GM23338 (cell line): ENCODE measurements around the gene TAP1. TPM values are rescaled to one million over a fixed set of nuclear protein-coding genes. Genes with fewer than 3 reads are reported as not detected.

Source experiments
- EZH2 ChIP-seq: fragments of 200-600 bp; sonication (generic); IDR thresholded peaks from one replicate; pipeline ENCODE4 v1.8.0; 2017; ENCODE audit warnings: antibody characterized with exemption, mild to moderate bottlenecking, low read depth; ENCODE audit not compliant: unreplicated experiment
- JUNB ChIP-seq: IDR thresholded peaks from one replicate; pipeline ENCODE4 v1.6.1; 2016; ENCODE audit warnings: antibody characterized with exemption; ENCODE audit not compliant: unreplicated experiment
- NANOG ChIP-seq: IDR thresholded peaks from 2 replicates; pipeline ENCODE4 v1.6.1; 2016; ENCODE audit warnings: antibody characterized with exemption, borderline replicate concordance
- POLR2AphosphoS5 ChIP-seq: IDR thresholded peaks from 2 replicates; pipeline ENCODE4 v1.6.1; 2016; ENCODE audit warnings: antibody characterized with exemption, low read depth
- ZNF114 ChIP-seq: fragments of 250-450 bp; sonication (Bioruptor Pico); IDR thresholded peaks from 2 replicates; pipeline ENCODE4 v1.5.0; 2020; ENCODE audit warnings: mild to moderate bottlenecking, moderate library complexity
- polyA plus RNA-seq: library from polyadenylated mRNA; unstranded; fragments of >200 nt; fragmentation: Nextera tagmentation; extraction: Ambion mirVana; gene quantifications from 2 replicates; pipeline ENCODE4 v1.2.1, GENCODE V29; 2016
- total RNA-seq: library from RNA; depleted of rRNA; stranded (reverse); fragments of >200 nt; shearing (Covaris generic); gene quantifications from 2 replicates; pipeline ENCODE4 v1.2.3, GENCODE V29; 2014
- TF ChIP-seq, protein P1 (sequence below): fragments of 250-450 bp; sonication (Bioruptor Pico); IDR thresholded peaks from 2 replicates; pipeline ENCODE4 v1.5.0; 2020; ENCODE audit warnings: mild to moderate bottlenecking, moderate library complexity
- TF ChIP-seq, protein P2 (sequence below): IDR thresholded peaks from one replicate; pipeline ENCODE4 v1.6.1; 2018; ENCODE audit warnings: antibody characterized with exemption; ENCODE audit not compliant: unreplicated experiment

TAP1 gene
- total and polyA plus RNA-seq, 2 experiments from 2014 or later: 13.8 to 22.0 TPM

DNA sequence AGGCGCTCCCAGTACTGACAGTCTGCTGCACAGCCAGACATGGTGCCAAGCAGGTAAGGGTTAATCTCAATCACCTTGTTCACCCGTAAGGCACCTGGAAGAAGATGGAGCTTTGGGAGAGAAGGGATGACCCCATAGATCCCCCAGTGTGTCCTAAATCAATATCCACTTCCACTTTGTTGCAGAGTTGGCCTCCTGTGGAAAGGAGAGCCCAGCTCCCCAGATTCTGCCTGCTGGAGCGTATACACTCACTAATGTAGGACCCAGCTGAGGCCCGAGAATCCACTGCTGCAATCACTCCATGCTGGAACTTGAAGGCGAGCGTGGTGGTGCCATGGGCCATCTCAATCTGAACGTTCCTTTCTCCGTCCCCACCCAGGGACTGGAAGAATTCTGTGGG lies 10.8 kb downstream of the TAP1 start (continued):
- TF ChIP-seq, protein P1, sequence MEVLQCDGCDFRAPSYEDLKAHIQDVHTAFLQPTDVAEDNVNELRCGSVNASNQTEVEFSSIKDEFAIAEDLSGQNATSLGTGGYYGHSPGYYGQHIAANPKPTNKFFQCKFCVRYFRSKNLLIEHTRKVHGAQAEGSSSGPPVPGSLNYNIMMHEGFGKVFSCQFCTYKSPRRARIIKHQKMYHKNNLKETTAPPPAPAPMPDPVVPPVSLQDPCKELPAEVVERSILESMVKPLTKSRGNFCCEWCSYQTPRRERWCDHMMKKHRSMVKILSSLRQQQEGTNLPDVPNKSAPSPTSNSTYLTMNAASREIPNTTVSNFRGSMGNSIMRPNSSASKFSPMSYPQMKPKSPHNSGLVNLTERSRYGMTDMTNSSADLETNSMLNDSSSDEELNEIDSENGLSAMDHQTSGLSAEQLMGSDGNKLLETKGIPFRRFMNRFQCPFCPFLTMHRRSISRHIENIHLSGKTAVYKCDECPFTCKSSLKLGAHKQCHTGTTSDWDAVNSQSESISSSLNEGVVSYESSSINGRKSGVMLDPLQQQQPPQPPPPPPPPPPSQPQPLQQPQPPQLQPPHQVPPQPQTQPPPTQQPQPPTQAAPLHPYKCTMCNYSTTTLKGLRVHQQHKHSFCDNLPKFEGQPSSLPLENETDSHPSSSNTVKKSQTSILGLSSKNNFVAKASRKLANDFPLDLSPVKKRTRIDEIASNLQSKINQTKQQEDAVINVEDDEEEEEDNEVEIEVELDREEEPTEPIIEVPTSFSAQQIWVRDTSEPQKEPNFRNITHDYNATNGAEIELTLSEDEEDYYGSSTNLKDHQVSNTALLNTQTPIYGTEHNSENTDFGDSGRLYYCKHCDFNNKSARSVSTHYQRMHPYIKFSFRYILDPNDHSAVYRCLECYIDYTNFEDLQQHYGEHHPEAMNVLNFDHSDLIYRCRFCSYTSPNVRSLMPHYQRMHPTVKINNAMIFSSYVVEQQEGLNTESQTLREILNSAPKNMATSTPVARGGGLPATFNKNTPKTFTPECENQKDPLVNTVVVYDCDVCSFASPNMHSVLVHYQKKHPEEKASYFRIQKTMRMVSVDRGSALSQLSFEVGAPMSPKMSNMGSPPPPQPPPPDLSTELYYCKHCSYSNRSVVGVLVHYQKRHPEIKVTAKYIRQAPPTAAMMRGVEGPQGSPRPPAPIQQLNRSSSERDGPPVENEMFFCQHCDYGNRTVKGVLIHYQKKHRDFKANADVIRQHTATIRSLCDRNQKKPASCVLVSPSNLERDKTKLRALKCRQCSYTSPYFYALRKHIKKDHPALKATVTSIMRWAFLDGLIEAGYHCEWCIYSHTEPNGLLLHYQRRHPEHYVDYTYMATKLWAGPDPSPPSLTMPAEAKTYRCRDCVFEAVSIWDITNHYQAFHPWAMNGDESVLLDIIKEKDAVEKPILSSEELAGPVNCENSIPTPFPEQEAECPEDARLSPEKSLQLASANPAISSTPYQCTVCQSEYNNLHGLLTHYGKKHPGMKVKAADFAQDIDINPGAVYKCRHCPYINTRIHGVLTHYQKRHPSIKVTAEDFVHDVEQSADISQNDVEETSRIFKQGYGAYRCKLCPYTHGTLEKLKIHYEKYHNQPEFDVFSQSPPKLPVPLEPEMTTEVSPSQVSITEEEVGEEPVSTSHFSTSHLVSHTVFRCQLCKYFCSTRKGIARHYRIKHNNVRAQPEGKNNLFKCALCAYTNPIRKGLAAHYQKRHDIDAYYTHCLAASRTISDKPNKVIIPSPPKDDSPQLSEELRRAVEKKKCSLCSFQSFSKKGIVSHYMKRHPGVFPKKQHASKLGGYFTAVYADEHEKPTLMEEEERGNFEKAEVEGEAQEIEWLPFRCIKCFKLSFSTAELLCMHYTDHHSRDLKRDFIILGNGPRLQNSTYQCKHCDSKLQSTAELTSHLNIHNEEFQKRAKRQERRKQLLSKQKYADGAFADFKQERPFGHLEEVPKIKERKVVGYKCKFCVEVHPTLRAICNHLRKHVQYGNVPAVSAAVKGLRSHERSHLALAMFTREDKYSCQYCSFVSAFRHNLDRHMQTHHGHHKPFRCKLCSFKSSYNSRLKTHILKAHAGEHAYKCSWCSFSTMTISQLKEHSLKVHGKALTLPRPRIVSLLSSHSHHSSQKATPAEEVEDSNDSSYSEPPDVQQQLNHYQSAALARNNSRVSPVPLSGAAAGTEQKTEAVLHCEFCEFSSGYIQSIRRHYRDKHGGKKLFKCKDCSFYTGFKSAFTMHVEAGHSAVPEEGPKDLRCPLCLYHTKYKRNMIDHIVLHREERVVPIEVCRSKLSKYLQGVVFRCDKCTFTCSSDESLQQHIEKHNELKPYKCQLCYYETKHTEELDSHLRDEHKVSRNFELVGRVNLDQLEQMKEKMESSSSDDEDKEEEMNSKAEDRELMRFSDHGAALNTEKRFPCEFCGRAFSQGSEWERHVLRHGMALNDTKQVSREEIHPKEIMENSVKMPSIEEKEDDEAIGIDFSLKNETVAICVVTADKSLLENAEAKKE: no peak
- TF ChIP-seq POLR2AphosphoS5 (no peak), ZNF114 (no peak), NANOG (no peak), EZH2 (no peak), JUNB (no peak)
- TF ChIP-seq, protein P2, sequence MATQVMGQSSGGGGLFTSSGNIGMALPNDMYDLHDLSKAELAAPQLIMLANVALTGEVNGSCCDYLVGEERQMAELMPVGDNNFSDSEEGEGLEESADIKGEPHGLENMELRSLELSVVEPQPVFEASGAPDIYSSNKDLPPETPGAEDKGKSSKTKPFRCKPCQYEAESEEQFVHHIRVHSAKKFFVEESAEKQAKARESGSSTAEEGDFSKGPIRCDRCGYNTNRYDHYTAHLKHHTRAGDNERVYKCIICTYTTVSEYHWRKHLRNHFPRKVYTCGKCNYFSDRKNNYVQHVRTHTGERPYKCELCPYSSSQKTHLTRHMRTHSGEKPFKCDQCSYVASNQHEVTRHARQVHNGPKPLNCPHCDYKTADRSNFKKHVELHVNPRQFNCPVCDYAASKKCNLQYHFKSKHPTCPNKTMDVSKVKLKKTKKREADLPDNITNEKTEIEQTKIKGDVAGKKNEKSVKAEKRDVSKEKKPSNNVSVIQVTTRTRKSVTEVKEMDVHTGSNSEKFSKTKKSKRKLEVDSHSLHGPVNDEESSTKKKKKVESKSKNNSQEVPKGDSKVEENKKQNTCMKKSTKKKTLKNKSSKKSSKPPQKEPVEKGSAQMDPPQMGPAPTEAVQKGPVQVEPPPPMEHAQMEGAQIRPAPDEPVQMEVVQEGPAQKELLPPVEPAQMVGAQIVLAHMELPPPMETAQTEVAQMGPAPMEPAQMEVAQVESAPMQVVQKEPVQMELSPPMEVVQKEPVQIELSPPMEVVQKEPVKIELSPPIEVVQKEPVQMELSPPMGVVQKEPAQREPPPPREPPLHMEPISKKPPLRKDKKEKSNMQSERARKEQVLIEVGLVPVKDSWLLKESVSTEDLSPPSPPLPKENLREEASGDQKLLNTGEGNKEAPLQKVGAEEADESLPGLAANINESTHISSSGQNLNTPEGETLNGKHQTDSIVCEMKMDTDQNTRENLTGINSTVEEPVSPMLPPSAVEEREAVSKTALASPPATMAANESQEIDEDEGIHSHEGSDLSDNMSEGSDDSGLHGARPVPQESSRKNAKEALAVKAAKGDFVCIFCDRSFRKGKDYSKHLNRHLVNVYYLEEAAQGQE: no peak
